A549 (cell line): Measurements from ENCODE around the gene ZNF639.

Experiments
- CEBPB ChIP-seq, 2 experiments: fragments of >200 bp in 1 of 2; sonication (Bioruptor Twin) in 1 of 2; formaldehyde crosslinking in 1 of 2; IDR thresholded peaks; 2 replicates each; pipeline ENCODE4 v1.6.1; 2012 to 2016
- CTCF ChIP-seq: fragments of >200 bp; sonication (Bioruptor Twin); formaldehyde crosslinking; IDR thresholded peaks from 3 replicates; pipeline ENCODE4 v1.5.1; 2016
- MYC ChIP-seq: IDR thresholded peaks from 2 replicates; pipeline ENCODE4 v1.6.1; 2012; ENCODE audit warnings: mild to moderate bottlenecking, inconsistent platforms, low read length, improper control_type of control experiment, borderline replicate concordance
- POLR2A ChIP-seq: IDR thresholded peaks from 2 replicates; pipeline ENCODE4 v1.6.1; 2012; ENCODE audit warnings: mild to moderate bottlenecking, low read length
- POLR2AphosphoS2 ChIP-seq: conservative IDR thresholded peaks from 2 replicates; pipeline ENCODE4 v1.6.1; 2012; ENCODE audit warnings: low read length, improper control_type of control experiment, inconsistent platforms
- RAD21 ChIP-seq, 2 experiments: fragments of >200 bp in 1 of 2; sonication (Bioruptor Twin) in 1 of 2; formaldehyde crosslinking in 1 of 2; IDR thresholded peaks in 1 of 2; conservative IDR thresholded peaks in 1 of 2; 2 replicates in 1 of 2; 3 replicates in 1 of 2; pipeline ENCODE4 v1.6.1; 2012 to 2018; ENCODE audit warnings: inconsistent platforms in 1 of 2
- TF ChIP-seq, protein P1 (sequence below): fragments of 200-600 bp; sonication (generic); IDR thresholded peaks from 2 replicates; pipeline ENCODE4 v1.6.1; 2016; ENCODE audit warnings: antibody characterized with exemption, mild to moderate bottlenecking, moderate library complexity

GRCh38 chr3:179279837-179280236 is 43.0 kb upstream of the ZNF639 start:
- TF ChIP-seq, protein P1, sequence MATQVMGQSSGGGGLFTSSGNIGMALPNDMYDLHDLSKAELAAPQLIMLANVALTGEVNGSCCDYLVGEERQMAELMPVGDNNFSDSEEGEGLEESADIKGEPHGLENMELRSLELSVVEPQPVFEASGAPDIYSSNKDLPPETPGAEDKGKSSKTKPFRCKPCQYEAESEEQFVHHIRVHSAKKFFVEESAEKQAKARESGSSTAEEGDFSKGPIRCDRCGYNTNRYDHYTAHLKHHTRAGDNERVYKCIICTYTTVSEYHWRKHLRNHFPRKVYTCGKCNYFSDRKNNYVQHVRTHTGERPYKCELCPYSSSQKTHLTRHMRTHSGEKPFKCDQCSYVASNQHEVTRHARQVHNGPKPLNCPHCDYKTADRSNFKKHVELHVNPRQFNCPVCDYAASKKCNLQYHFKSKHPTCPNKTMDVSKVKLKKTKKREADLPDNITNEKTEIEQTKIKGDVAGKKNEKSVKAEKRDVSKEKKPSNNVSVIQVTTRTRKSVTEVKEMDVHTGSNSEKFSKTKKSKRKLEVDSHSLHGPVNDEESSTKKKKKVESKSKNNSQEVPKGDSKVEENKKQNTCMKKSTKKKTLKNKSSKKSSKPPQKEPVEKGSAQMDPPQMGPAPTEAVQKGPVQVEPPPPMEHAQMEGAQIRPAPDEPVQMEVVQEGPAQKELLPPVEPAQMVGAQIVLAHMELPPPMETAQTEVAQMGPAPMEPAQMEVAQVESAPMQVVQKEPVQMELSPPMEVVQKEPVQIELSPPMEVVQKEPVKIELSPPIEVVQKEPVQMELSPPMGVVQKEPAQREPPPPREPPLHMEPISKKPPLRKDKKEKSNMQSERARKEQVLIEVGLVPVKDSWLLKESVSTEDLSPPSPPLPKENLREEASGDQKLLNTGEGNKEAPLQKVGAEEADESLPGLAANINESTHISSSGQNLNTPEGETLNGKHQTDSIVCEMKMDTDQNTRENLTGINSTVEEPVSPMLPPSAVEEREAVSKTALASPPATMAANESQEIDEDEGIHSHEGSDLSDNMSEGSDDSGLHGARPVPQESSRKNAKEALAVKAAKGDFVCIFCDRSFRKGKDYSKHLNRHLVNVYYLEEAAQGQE, result no peak
- no peak for TF ChIP-seq RAD21 (conservative IDR thresholded peaks at IDR 0.05 in 1 of 2, IDR thresholded peaks at IDR 0.05 in 1 of 2)
- no peak for TF ChIP-seq MYC
- TF ChIP-seq POLR2A, result no peak
- no peak for TF ChIP-seq POLR2AphosphoS2
- TF ChIP-seq CTCF, result no peak
- no peak for TF ChIP-seq CEBPB (IDR thresholded peaks at IDR 0.05)
